DMS153 treated with DMSO at 0.1 percent for 48 hours (cell line): ENCODE measurements around the gene PYGB.

Source experiments
- DNase-seq: peaks from one replicate; lab custom pipeline; 2025; ENCODE audit not compliant: unreplicated experiment; lab: John Stamatoyannopoulos, UW

PYGB gene

DNA sequence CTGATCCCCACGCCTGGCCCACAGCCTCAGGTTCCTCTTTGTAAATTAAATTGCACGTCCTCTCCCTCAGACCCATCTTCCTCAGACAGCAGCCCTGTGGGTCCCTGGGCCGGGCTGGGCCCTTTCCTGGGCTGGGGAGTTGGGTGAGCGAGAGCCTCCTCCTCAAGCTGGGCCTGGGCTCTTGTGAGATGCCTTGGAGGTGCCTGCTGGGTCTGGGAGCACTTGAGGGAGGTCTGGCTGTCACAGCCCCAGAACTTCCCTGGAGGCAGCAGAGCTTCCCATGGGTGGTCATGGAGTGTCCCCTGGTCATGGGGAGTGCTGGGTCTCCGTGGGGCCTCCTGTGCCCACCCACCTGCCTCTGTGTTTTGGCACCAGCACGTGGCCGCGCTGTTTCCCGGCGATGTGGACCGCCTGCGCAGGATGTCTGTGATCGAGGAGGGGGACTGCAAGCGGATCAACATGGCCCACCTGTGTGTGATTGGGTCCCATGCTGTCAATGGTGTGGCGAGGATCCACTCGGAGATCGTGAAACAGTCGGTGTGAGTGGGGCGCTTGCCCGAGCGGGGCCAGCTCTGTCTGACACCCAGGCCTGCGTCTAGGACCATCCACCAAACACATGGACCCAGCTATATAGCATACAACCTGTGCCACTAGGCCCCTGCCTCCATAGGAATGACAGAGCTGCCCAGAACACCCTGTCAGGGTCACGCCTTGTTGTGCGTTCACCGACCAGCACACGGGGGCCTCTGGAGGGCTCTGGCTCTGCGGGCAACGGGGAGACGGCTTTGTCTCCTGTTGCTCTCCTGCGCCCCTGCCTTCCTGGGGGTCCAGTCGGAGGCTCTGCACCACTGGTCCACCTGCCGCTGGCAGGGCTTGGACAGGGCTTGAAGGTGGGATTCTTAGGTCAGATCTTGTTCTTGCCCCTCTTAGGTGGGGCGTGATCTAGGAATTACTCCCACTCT is 33.0 kb downstream of the PYGB start:
- no peak for DNase-seq

DNA sequence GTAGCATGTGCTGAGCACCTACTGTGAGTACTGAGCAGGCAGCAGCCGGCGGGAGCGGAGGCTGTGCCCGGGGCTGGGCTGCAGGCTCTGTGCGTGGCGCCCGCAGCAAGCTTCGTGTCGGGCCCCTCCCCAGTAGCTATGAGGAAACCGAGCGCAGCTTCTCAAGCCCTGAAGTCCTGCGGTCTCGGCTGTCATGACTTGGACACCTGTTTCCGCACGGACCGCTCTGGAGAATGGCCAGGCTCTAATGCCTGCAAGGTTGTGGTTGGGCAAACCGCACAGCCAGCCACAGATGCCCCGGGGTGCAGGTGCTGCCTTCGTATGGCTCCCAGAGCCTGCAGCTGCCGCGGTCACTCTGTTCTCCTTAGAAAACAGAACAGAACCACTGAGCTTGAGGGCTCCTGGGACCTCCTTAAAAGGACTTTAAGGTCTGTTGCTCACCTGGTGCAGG is 33.7 kb downstream of the PYGB start:
- DNase-seq, result no peak

DNA sequence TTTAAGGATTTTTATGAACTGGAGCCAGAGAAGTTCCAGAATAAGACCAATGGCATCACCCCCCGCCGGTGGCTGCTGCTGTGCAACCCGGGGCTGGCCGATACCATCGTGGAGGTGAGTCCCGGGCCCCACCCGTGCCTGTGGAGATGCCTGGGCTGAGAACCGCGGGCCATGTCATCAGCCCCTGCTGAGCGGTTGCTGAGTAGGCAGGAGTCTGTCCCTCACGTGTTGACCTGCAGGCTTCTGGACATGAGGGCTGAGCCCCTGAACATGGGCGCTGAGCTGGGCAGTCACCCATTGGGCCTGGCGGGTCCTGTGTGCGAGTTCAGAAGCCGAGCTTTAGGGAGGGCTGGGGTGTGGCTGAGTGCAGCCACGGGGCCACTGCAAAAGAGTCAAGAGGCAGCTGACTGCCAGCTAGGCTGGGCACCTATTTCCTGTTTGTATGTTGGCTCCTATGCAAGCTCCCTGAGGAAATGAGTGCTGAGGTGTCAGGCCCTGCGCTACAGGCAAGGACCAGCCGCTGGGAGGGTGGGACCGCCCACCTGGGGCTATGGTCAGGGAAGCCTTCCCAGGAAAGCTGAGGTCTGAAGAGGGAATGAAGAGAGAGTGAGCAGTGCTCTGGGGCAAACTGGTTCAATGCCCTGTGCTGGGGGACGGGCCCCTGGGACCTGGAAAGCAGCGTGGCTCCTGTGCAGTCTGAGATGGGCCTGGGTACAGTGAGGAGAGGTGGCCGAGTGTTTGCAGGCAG is 34.3 kb downstream of the PYGB start:
- DNase-seq, result no peak

DNA sequence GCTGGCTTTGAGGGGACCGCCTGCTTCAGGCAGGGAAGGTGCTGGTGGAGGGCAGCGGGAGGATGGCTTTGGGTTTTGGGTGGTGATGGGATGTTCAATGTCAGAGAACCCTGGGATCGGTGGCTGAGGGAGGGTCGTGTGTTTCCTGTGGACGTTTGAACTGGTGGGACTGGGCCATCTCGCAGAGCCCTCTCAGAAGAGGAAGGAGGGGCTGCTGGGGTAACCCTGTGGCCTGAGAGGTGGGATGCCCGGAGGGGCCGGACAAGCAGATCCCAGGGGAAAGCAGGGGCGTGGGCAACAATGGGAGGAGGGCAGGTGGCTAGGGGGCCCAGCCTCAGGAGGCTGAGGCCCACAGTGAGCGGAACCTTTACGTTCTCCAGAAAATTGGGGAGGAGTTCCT is 34.9 kb downstream of the PYGB start:
- no peak for DNase-seq

DNA sequence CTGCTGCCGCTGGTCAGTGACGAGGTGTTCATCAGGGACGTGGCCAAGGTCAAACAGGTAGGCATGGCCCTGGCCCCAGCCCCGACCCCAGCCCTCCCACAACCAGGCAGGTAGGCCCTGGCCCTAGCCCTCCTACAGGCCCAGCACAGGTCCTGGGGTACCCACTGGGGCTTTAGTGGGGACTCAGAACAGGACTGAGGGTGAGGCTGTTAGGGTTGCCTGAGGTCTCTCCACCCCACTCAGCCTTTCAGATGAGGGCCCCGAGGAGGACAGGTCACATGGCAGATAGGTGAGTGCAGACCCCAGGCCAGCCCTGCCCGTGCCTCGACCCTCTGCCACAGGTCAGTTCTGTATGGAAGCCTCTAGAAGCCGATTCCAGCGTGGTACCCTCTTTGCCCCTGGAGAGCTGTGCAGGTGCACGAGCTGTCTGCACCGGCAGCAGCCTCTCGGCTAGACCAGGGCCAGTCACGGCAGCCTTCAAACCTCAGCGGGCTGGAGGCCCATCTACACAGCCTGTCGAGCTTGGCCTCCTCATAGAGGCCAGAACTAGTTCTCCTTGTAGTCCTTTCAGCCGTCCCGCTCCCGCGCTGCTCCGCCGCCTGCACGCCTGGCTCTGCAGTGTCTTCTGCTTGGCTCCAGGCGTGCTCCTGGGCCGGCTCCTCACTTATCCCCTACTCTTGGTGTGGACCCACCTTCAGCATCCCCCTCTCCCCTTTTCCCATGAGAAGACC is 35.5 kb downstream of the PYGB start:
- DNase-seq, result no peak

DNA sequence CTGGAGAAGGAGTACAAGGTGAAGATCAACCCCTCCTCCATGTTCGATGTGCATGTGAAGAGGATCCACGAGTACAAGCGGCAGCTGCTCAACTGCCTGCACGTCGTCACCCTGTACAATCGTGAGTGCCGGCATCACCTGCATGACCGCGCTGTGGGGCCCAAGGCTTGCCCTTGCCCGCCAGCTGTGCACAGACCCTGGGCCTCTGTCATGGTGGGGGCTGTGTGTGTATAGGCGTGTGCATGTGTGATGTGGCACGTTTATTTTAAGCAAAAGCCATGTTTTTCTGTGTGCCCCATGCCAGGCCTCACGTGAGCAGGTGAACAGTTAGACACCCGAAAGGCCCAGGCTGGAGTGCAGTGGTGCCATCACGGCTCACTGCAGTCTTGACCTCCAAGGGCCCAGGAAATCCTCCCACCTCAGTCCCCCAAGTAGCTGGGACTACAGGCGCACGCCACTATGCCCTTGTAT is 36.3 kb downstream of the PYGB start:
- DNase-seq, result no peak

DNA sequence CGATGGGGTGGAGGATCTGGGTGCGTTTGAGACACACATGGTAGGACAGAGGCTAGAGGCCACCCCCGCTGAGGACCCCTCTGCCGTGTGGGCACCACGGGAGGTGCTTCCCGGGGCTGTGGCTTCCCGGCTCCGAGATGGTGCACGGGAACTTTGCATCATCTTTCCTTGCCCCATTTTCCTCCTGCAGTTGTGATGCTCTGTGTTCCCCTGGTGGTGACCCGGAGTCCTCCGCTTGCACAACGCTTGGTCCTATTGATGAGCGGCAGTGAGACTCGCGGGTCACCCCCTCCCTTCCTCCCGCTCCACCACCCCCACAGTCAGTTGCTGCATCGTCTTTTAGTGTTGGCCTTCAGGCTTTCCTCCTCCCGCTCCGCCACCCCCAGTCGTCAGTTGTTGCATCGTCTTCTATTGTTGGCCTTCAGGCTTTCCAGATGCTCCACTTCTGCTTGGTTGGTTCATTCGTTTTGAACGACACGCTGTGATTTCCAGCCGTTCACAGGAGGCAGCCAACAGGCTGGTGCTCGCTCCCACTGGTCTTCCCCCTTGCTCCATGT is 37.3 kb downstream of the PYGB start:
- no peak for DNase-seq

DNA sequence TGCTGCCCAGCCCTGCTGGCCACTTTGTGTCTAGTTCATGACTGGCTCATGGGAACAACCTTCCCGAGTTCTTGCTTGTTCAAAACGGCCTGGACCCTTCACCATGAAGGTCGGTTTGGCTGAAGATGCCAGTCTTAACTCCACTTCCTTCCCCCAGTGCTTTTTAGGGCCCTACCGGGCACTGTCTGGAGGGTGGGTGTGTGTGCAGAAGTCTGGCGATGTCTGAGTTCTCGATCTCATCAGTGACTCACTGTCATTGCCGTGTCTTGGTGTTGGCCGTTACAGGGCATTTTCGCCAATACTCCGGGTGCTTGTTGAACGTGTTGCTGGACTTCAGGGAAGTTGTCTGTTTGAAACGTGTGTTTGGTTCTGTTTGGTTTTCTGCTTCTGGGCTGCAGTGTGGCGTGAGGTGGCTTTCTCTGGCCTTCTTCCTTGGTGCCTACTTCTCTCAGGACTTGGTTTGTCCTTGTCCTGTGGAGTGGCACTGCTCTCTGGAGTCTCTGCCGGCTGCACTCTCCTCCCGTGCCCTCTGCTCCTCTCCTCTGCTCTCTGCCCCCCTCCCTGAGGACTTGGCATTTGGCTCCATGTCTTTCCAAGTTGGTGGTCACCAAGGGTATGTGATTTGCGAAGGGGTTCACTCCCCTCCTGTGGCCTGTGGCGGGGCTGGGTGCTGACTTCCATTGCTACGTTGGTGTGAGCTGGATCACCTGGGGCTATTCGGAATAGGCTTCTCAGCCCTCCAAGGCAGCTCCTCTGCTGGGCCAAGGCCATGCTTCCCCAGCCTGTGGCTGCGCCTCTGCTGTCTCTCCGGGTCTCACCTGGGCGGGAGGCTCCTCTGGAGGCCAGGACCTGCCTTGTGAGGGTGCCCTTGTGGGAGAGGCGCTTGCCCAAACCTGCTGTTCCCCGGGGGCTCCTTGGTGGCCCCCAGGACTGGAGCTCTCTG is 38.2 kb downstream of the PYGB start:
- no peak for DNase-seq

DNA sequence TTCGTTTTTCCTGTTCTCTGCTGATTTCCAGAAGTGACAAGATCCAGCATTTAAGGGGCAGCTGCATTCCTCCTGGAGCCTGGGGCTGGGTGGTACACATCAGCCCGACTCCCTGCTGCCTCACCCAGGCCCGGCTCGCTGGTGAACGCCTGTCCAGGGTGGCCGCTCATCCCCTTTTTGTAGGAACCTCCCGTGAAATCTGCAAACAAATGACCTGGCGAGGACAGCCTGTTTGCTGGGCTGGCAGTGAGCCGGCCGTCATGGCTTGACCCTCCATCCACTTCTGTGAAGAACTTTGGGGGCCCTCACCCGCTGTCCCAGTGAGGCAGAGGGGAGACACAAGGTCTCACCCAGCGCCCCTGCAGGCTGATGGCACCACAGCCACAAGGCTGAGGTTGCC is 39.0 kb downstream of the PYGB start:
- no peak for DNase-seq

DNA sequence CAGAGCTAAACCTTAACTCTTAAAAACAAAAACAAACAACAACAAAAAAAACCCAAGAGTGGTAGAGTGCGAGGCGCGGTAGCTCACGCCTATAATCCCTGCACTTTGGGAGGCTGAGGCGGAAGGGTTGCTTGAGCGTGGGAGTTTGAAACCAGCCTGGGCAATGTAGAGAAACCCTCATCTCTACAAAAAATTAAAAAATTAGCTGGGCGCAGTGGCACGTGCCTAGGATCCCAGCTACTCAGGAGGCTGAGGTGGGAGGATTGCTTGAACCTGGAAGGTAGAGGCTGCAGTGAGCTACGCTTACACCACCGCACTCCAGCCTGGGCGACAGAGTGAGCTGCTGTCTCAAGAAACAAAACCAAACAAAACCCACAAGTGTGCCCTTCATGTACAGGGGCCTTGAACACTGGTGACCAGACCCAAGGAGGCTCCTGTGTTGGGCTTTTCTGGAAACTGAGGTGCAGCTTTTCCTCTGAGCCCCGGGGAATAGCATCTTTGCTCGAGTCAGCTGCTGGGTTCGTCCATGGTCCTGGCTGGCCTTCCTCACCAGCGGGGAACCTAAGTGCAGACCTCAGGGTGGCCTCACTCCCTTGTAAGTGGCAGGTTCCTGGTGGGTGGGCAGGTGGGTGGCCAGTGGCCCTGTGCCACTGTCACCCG is 39.9 kb downstream of the PYGB start:
- DNase-seq, result no peak

DNA sequence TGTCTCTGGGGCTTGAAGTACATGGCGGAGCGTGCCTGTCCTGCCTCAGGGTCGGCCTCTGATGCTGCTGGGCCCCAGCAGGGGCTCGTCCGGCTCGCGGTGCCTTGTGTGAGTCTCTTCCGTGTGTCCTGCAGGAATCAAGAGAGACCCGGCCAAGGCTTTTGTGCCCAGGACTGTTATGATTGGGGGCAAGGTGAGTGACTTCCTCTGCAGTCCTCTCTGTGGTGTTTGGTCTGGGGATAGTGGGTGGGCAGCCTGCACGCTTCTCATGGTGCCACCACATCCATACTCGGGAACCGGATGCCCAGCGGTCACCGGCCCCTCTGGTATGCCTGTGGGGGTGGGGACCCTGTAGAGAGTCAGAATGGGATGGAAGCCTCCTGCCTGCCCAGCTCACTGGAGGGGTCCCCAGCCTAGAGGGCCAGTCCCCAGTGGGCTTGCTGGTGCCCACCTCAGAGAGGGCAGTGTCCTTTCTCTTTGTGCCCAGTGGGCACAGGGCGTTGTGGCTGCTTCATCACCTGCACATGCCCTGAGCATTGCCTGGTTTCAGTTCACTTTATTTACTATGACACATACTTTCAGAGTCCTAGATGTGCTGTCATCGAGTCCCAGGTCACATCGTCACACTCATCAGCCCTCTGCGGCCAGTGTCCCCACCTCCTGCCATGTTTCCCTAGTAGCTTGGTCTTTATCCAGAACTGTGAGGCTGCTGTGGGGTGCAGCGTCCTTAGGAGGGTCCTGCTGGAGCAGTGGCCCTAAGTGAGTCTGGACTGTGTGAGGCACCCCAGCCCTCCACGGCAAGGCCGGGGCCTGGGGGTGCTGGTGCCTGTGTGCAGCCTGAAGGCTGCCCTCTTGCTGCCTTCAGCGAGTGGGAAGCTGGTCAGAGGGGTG is 40.7 kb downstream of the PYGB start:
- DNase-seq, result no peak

DNA sequence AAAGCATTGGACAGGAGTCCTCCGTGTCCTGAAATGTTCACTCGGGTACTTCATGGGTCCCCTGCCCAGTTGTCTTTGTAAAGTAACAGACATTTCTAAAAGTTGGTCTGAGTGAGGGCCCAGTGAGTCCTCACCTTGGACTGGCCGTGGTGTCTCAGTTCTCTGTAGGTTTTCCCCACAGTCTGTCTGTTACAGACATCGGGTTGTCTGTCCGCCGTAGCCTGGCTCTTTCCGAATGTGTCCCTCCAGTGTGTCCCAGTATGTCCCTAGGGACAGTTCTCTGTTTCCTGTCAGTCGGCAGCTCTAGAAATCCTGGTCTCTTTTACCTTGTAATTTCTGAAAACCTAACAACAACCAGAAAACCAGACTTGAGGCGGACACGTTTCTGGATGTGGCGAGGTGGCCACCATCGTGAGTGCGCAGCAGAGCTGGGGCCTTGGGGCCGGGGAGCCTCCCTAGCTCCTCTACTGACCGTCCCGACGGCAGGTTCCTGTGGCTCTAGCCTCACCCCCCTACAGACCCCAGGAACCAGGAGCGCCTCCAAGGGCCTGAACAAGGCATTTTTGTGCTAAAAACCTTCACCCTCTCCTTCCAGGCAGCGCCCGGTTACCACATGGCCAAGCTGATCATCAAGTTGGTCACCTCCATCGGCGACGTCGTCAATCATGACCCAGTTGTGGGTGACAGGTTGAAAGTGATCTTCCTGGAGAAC is 42.2 kb downstream of the PYGB start:
- no peak for DNase-seq

DNA sequence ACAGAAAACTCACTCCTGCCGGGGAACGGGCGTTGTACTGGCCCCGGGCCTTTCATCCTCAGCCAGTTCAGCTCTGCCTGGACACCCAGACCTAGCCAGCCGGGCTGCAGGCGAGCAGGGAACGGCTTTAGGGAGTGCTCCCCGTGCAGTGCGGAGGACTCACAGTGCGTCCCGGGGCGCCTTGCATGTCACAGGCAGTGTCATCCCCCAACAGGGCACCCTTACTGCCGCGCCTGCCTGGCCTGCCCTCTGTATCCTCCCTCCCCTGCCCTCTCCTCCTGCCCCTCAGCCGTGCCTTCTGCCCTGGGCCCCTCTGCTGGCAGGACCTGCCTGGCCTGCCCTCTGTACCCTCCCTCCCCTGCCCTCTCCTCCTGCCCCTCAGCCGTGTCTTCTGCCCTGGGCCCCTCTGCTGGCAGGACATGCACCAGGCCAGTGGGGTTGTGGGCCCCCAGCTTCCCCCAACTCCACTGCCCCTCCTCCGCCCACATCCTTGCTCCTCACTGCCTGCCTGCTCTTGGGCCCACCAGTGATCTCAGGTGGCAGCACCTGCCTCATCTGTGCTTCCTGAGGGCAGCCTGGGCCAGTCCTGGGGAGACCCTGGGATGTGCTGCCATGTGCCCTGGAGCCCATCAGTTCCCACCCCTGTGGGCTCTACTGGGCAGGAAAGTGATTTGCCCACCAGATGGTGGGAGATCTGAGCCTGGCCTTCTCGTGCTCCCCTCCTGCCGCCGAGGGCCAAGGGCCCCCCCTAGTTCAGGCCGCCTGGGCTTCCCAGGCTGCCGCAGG is 43.0 kb downstream of the PYGB start:
- no peak for DNase-seq

DNA sequence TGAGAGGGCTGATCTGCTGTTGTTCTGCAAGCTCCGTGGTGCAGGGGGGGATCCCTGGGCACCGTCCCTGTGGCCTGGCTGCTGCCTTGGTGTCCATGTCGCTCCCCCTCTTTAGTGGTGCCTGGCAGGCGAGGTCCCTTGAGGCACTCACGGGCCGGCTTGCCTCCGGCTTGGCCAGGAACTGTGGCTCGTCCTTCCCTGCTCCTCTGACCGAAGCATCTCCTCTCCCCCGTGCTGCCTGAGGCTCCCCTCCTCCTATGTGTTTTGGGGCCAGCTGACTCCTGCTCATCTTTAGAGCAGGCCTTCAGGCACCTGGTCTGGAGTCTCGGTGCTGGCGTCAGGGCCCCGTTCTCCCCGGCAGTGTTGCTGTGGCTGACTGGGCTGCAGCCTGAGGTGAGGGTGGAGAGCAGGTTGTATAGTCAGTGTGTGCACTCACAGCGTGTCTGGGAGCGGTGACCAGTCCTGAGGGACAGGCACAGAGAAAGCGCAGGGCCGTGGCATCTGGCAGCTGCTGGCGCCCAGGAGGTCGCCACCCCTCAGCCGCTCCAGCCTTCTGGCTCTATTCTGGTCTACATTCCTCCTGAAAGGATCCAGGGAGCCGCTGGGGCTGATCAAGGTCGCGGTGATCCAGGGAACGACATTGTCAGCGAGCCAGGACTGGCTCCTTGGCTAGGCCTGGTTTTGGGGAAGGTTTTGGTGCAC is 43.7 kb downstream of the PYGB start:
- no peak for DNase-seq

DNA sequence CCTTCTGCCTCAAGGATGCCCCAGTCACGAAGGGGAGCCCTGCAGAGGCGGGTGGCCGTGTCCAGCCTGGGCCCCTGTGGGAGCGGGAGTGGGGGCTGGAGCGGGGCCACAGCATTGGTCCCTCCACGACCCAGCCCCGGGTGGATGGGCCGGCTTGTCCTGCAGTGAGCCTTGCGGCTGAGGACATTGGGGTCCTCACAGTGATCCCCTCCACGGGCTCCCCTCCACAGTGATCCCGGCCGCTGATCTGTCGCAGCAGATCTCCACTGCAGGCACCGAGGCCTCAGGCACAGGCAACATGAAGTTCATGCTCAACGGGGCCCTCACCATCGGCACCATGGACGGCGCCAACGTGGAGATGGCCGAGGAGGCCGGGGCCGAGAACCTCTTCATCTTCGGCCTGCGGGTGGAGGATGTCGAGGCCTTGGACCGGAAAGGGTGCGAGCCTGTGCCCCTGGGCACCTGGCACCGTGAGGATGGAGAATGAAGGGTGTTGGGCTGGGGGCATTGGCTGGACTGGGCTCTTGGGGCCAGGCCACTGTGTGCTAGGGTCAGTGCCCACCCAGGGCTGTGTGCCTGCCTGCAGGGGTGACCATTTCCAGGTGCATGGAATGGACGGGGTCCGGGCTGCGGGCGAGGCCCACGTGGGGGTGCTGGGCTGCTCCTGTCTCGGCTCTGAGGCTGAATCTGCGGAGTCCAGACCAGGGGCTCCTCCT is 44.4 kb downstream of the PYGB start:
- DNase-seq, result no peak

DNA sequence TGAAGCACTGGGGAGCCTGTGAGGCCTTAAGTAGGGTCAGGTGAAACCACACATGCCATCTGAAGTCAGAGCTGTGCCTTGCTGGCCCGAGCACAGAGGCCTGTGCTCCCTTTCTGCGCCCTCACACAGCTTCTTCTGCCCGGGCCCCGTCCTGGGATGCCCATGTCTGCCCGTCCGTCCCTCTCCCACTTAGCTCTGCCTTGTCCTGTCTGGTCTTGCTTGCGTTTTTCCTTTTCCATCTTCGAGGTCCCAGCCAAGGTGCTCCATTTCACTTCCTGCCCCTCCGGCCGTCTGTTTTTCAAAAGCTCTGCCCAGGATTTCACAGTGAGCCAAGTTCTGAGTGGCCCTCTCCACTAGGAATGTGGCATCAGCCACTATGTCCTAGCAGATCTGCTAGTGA is 45.6 kb downstream of the PYGB start:
- no peak for DNase-seq
